HG03025 (cell line): ENCODE data around the gene MIER2.

Experiments used
- ATAC-seq: cut with Tn5 transposase; IDR thresholded peaks from one replicate; pipeline ENCODE4 v1.9.1; 2021; ENCODE audit warnings: mild to moderate bottlenecking, moderate library complexity; ENCODE audit not compliant: unreplicated experiment, low FRiP score

The MIER2 gene

GRCh38 chr19:379796-380195 is 35.2 kb upstream of the MIER2 start:
- no peak for ATAC-seq

- no peak for ATAC-seq
These were observed 34.1 kb upstream of the MIER2 start for GRCh38 chr19:378706-379105.

DNA sequence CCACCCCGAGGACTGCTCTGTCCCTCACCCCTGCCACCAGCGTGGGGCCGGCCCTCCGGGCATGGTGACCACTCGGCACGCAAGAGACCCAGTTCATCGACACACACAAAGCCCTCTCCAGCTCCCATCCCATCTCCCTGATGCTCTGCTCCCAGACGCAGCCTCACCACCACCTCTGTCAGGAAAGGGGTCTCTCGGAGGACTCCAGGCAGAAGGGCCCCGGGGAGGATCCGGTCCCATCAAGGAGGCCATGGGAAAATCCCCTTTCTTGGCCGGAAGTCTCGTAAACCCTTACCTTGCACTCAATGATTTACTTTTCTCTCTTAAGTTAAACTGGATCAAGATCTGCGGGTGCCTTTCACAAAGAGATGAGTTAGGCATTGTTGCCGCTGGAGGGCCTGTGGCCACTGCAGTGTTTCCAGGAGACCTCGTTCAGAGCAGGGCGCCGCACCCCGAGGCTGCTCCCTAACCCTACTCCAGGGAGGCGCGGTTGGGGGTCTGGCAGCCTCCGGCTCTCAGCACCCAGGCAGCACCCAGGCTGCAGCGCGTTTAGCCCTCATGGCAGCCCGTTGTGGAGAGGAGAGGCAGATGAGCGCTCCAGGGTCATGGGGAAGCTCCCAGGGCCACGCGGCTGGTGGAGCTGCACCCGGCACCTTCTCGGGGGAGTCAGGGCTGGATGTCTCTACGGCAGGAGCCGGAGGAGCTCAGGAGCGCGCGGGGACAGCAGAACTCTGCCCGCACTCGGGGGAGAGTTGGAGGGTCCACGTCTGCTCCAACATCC is 33.4 kb upstream of the MIER2 start:
- no peak for ATAC-seq

GRCh38 chr19:376111-376470 is 31.5 kb upstream of the MIER2 start:
- ATAC-seq: no peak

DNA sequence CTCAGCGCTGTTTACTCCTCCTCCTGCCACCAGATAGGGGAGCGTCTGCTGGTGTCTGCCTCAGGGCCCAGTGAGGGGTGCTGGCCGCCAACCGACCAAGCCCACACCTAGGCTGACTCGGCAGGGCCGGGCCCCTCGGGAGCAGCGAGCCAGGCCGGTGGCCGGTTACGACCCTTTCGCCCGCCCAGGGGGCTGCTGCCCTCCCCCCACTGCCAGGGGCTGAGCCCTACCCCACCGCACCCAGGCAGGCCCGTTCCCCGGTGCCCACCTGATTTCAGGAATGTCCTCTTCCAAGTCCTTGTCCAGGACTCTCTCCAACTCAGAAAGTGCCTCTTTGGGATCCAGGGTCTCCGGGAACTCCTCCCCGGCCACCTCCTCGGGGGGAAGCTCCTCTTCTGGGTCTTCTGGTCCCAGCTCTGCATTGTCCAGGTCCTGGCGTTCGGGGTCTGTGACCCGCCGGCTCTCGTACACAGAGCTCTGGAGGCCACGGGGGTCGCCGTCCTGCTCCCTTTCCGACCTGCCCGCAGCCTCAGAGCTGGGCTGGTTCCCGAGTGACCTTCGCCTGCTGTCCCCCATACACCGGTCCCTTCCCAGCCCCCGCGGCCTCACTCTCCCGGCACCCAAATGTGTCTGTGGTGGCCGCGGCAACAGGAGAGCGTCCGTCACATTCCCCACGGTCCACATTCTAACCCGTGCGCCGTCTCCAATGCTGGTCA is 31.0 kb upstream of the MIER2 start:
- ATAC-seq: no peak

- ATAC-seq: no peak
These were observed 30.3 kb upstream of the MIER2 start for GRCh38 chr19:374886-375235.

GRCh38 chr19:374183-374885 is 29.7 kb upstream of the MIER2 start:
- ATAC-seq: no peak

GRCh38 chr19:373391-374182 is 29.0 kb upstream of the MIER2 start:
- no peak for ATAC-seq

- no peak for ATAC-seq
These were observed 27.8 kb upstream of the MIER2 start for GRCh38 chr19:372306-372890.

DNA sequence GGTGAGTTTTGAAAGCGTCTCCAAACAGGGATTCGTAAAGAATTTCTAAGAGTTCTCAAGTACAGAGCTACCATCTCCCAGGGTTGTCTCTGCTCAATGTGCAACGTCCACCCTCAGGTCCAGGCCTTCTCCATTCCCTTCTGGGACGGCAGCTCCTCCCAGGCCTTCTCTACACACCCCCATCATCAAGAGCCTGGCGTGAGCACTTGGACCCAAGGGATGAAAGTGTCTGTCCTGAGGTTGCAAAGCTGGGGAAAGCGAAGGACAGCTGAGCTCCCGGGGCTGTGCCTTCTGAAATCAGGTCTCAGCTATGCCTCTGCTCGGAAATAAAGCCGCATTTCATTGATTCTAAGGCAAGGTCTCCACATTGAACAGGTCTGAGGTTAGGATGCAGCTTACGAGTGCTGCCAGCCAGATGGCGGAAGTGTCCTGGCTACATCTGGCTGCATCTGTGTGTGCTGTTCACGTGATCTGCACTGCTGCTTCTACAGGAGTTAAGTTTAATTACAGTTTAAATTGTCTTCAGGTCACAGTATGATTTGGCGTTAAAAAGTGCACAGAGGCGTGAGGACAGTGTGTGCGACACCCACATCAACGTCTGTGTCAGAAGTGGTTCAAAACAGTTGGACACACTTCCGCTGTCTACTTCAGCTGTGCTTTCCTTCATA is 27.0 kb upstream of the MIER2 start:
- ATAC-seq: no peak

DNA sequence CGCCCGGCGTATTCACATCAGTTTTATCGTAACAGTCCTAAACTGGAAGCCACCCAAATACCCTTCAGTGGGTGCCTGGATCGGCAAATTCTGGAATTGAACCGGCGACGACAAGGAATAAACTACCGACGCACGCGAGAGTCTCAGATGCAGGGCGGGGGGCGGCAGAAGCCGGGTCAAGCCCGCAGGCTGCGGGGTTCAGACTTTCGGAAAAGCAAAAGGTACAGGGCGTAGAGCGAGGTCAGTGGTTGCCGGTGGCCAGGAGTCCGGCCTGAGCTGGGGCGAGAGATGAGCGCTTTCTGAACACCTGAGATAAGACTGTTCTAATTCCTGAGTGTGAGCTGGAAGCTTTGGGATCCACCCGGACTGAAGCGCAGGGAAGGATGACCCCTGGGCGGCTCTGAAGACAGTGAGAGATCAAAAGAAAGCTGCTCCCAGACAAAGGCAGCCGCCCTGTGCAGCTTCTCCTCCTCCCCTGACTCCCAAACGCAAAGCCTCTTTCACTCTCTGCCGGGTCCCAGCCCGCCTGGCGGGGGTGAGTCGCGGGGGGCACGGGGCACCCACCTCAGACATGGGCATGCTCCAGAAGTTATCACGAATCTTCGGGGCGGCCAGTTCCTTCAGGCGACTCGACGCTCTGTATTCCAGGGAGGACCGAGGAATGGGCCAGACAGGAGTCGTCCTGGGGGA is 26.2 kb upstream of the MIER2 start:
- no peak for ATAC-seq

DNA sequence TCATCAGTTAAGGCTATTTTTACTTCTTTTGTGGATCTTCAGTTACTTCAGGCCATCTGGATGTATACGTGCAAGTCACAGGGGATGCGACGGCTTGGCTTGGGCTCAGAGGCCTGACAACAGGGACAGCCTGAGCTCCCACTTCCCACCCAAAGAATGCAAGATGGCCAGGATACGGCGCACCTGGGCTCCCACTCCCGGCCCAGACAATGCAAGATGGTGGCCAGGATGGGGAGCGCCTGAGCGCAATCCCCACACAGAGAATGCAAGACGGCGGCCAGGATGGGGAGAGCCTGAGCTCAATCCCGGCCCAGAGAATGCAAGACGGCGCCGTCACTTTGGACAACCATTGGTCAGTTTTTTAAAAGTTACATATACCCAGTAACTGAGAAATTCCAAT is 25.3 kb upstream of the MIER2 start:
- ATAC-seq: no peak

DNA sequence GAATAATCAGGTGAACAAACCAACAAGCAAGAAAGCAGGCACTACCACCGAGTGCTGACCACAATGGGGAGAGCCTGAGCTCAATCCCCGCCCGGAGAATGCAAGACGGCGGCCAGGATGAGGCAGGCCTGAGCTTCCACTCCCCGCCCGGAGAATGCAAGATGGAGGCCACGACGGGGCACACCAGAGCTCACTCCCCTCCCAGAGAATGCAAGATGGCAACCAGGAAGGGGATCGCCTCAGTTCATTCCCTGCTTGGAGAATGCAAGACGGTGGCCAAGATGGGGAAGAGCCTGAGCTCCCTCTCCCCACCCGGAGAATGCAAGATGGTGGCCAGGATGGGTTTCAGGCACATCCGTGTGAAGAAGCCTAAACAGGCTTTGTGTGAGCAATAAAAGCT is 24.7 kb upstream of the MIER2 start:
- ATAC-seq: no peak

DNA sequence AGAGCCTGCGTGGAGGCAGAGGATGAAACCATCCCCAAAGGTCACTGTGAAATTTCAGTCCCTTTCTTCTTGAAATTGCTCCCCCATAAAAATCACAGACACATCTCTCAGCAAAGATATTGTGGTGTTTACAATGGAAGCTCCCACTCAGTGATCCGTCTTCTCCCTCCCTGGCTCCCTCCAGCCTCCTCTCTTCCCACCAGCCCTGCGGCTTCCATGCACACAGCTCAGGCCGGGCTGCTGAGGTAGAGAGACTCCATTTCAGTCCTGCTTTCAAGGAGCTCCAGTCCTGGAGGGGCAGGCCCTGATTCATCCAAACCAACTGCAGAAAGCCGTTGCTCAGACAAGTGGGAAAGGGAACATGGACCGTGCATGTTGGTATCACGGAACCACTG is 24.0 kb upstream of the MIER2 start:
- ATAC-seq: no peak

DNA sequence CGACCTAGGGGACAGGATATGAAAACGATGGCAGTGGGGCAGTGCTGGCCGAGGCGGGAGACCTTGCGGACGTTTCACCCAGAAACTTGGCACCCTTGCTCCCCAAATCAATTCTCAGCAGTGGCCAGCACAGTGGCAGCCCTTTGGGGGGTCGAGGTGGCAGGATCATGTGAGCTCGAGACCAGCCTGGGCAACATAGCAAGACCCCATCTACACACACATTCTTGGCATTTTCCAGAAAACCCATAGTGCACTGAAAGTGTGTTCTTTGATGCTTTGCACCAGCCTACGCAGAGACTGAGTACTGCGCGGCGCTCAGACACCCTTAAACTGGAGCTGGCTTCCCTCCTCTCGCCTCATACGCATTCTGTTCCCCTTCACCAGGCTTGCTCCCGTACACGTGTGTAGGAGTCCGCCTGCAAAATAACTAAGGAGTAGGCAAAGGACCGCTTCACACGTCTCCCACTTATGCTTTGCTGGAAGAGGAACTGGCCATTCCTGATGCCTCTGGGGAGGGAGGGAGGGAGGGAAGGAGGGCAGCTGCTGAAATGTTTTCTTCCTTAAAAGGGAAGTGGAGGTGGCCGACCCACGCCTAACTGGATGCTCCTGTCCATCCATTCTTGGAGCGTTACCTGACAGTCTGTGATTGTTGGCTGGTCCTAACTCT is 23.5 kb upstream of the MIER2 start:
- ATAC-seq: no peak

DNA sequence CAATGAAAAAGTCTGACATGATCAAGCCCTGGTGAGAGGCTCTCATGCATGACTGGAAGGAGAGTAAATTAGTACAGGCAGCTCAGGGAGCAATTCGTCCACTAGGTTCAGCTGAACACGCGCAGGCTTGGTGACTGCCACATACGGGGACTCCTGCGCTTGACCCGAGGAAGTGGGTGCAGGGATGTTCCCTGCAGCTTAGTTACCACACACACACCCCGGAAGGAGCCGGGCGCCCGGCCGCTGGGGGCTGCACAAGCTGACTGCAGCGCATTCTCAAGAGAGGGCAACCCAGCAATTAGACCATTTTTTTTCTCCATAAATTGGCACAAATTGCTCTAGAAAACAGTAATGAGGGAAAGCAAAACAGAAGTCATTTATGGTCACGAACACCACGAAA is 23.0 kb upstream of the MIER2 start:
- no peak for ATAC-seq

DNA sequence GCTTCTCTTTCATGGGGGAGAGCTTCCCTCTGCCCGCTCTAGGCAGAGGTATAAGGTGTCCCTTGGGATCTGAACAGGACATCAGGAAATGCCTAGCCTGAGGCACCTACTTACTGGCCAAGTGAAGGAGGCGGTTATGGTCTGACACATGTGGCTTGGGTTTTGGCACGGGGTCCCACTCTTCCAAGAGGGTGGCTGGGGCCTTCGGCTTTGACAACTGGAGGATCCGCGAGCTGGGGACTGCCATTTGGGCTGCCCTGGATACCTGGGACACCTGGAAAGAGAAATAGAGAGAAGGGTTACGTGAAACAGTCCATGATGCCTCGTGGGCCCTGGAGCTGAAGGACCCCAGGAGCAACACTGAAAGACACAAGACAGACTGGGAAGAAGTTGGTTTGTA is 22.4 kb upstream of the MIER2 start:
- ATAC-seq: no peak

GRCh38 chr19:366205-366783 is 21.7 kb upstream of the MIER2 start:
- ATAC-seq: no peak
